GM04503 (cell line): ENCODE data around the gene CASZ1.

ENCODE experiments used
- DNase-seq: peaks from one replicate; pipeline ENCODE4 v3.0.0-alpha.2; 2012; ENCODE audit warnings: low read depth

The CASZ1 gene

GRCh38 chr1:10795276-10796021 lies 997 bp downstream of the CASZ1 start:
- DNase-seq, result no peak

GRCh38 chr1:10794724-10795275 lies 1.6 kb downstream of the CASZ1 start:
- no peak for DNase-seq

- DNase-seq, result no peak
Observed at GRCh38 chr1:10793129-10793651, 3.3 kb downstream of the CASZ1 start.

- DNase-seq, result no peak
Observed at GRCh38 chr1:10791105-10791951, 5.1 kb downstream of the CASZ1 start.

GRCh38 chr1:10789803-10790702 lies 6.4 kb downstream of the CASZ1 start:
- no peak for DNase-seq

- DNase-seq, result no peak
Observed at GRCh38 chr1:10789047-10789791, 7.2 kb downstream of the CASZ1 start.

GRCh38 chr1:10788592-10789006 lies 7.8 kb downstream of the CASZ1 start:
- DNase-seq, result no peak

GRCh38 chr1:10787286-10787685 lies 9.2 kb downstream of the CASZ1 start:
- no peak for DNase-seq

GRCh38 chr1:10785728-10786638 lies 10.5 kb downstream of the CASZ1 start:
- DNase-seq, result no peak

GRCh38 chr1:10784998-10785727 lies 11.3 kb downstream of the CASZ1 start:
- no peak for DNase-seq

GRCh38 chr1:10782491-10783244 lies 13.8 kb downstream of the CASZ1 start:
- no peak for DNase-seq

GRCh38 chr1:10781137-10781536 lies 15.3 kb downstream of the CASZ1 start:
- no peak for DNase-seq

GRCh38 chr1:10779841-10780240 lies 16.6 kb downstream of the CASZ1 start:
- no peak for DNase-seq

- no peak for DNase-seq
Observed at GRCh38 chr1:10779201-10779600, 17.2 kb downstream of the CASZ1 start.

GRCh38 chr1:10778640-10779039 lies 17.8 kb downstream of the CASZ1 start:
- DNase-seq, result no peak

GRCh38 chr1:10777749-10778574 lies 18.5 kb downstream of the CASZ1 start:
- no peak for DNase-seq

- DNase-seq, result no peak
Observed at GRCh38 chr1:10776190-10776905, 20.1 kb downstream of the CASZ1 start.
